LHCN-M2 (cell line): ENCODE data around the gene NECAB2. TPM values are rescaled to one million over a fixed set of nuclear protein-coding genes. Genes with fewer than 3 reads are reported as not detected.

Source experiments
- DNase-seq: peaks from one replicate; pipeline ENCODE4 v3.0.0-alpha.2; 2012; ENCODE audit warnings: low read depth
- polyA plus RNA-seq: library from polyadenylated mRNA; unstranded; fragments of >200 nt; gene quantifications from one replicate; pipeline ENCODE4 v1.2.1, GENCODE V29; 2012; ENCODE audit warnings: missing spikeins
- total RNA-seq: library from RNA; depleted of rRNA; stranded (reverse); fragments of >200 nt; gene quantifications from 2 replicates; pipeline ENCODE4 v1.2.3, GENCODE V29; 2014; rRNA removed

NECAB2 gene
- not detected in 2 replicates for total RNA-seq
- 0.18 TPM for polyA plus RNA-seq

GRCh38 chr16:83967838-83968305 lies at the start of gene NECAB2:
TSS of gene NECAB2 (plus strand) at chr16:83968244. CDS start at chr16:83968649, 405 bp downstream.
- DNase-seq: peak; percentile 15

GRCh38 chr16:83920894-83921491 lies 47.1 kb upstream of the NECAB2 start:
- DNase-seq: no peak

- no peak for DNase-seq
Measured at GRCh38 chr16:83923581-83924365, 44.3 kb upstream of the NECAB2 start.

- no peak for DNase-seq
Measured at GRCh38 chr16:83924686-83925085, 43.4 kb upstream of the NECAB2 start.

- DNase-seq: no peak
Measured at GRCh38 chr16:83925095-83925905, 42.7 kb upstream of the NECAB2 start.

- DNase-seq: no peak
Measured at GRCh38 chr16:83925957-83926725, 41.9 kb upstream of the NECAB2 start.

GRCh38 chr16:83926726-83927397 lies 41.2 kb upstream of the NECAB2 start:
- DNase-seq: peak; percentile 65

- peak; percentile 74 for DNase-seq
Measured at GRCh38 chr16:83928341-83929055, 39.5 kb upstream of the NECAB2 start.

GRCh38 chr16:83929811-83930555 lies 38.1 kb upstream of the NECAB2 start:
- DNase-seq: no peak

- no peak for DNase-seq
Measured at GRCh38 chr16:83930730-83931500, 37.1 kb upstream of the NECAB2 start.

GRCh38 chr16:83931556-83931955 lies 36.5 kb upstream of the NECAB2 start:
- no peak for DNase-seq

- DNase-seq: no peak
Measured at GRCh38 chr16:83932304-83932703, 35.7 kb upstream of the NECAB2 start.

- DNase-seq: peak; percentile 40
Measured at GRCh38 chr16:83932955-83933673, 34.9 kb upstream of the NECAB2 start.

- no peak for DNase-seq
Measured at GRCh38 chr16:83933885-83934683, 34.0 kb upstream of the NECAB2 start.

- DNase-seq: no peak
Measured at GRCh38 chr16:83934684-83934977, 33.4 kb upstream of the NECAB2 start.

GRCh38 chr16:83935005-83935857 lies 32.8 kb upstream of the NECAB2 start:
- no peak for DNase-seq
